Stimulated activated CD4-positive, alpha-beta T cell treated with anti-CD3 and anti-CD28 coated beads, TNF-alpha, amount 100 ng/mL, for 48 hours (primary cell): Measurements from ENCODE around the gene MISP.
A peak's percentile ranks its signal among the peaks of the same experiment; 100 is the strongest.

Source experiments
- DNase-seq, 3 donors: peaks; one replicate each; pipeline ENCODE4 v3.0.0-alpha.2; 2020; ENCODE audit warnings: low read depth in 3 of 3

Gene MISP

DNA sequence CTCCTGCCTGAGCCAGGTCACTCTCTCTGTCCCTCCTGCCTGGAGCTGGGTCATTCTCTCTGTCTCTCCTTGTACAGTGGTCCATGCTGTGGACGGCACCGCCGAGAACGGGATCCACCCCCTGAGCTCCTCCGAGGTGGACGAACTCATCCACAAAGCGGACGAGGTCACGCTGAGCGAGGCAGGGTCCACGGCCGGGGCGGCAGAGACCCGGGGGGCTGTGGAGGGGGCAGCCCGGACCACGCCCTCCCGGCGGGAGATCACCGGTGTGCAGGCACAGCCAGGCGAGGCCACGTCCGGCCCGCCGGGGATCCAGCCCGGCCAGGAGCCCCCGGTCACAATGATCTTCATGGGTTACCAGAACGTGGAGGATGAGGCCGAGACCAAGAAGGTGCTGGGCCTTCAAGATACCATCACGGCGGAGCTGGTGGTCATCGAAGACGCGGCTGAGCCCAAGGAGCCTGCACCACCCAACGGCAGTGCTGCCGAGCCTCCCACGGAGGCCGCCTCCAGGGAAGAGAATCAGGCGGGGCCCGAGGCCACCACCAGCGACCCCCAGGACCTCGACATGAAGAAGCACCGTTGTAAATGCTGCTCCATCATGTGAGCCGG, 4.6 kb upstream of the MISP start:
- DNase-seq, result no peak

DNA sequence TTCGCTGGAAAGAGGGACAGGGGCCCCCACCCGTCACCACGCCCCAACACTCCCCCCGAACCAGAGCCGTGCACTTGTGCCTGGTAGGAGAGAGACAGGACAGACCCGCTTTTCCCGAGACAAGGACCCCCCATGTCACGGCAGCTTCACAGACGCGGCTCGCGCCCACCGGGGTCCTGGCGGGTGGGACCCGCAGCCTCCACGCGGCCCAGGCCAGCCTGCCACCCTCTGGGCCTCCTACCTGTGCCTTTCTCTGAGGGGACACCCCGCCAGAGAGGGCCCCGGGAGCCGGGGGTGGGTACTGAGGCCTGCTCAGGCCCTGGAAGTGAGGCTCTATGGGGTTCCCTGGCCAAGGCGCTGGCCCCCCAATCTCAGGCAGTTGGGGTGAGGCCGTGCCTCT, 4.0 kb upstream of the MISP start:
- no peak for DNase-seq

DNA sequence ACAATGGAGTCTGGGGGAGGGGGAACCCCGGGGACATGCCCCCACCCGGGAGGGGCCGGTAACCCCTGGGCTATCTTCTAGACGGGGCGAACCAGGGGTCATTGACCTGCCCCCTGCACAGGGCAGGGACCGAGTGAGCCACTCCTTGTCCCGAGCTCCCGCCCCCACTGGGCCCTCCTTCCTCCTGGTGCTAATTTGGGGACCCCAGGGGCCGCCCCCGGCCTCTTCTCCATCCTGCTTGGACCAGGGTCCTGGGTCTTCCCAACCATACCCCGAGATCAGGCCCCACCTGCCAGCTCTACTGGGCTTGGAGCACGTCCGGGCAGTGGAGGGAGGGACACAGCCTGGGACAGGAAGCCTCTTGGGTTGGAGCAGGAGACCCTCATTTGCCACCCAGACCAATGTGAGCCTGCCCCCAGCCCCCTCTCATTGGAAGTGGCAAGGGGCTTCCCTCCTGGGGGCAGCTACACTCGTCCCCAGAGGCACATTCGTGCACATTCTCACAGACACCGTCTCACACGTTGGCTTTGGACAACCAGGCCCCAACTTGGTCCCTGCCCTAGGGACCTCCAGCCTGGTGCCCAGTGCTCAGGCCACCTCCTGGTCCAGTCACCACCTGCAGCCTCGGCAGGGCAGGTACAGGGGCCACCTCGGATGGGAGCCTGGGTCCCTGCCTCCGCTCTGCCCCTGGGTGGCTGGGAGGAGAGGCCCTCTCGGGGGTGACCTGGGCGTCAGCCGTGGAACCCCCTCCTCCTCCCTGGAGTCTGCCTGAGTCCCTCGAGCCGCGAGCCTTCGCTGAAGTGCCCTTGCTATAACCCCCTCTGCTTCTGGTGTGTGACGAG, 3.3 kb upstream of the MISP start:
- no peak for DNase-seq

DNA sequence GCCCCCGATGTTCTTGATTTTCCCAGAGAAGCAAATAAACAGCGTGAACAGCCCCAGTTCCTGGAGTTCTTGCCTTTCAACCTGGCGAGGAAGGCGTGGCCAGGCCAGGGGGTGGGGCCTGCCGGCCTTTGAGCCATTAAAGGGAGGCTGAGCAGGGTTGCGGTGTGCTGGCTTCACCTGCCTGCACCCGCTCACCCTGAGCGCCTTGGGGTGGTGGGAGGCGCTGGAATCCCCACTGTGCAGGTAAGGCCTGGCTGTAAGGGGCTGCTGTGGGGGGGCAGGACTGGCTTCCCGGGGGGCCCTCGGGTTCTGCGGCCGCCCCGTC, 2.7 kb upstream of the MISP start:
- DNase-seq, result no peak

DNA sequence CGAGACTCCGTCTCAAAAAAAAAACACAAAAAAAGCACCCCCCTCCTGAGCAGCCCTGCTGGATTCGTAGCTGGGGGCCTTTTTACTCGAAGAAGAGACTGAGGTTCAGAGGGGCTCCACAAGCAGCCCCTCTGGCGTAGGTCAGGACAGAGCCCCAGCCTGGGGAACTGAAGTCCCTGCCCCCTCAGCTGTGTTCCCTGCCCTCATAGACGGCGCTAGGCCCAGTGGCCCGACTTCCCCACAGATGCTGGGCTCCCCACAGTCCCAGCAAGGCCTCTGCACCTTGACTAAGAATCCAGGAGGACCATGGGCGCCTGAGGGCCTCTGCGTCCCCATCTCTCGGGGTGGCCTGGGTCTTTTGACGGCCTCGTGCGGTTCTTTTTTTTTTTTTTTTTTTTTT, 1.1 kb upstream of the MISP start:
- DNase-seq, result no peak

DNA sequence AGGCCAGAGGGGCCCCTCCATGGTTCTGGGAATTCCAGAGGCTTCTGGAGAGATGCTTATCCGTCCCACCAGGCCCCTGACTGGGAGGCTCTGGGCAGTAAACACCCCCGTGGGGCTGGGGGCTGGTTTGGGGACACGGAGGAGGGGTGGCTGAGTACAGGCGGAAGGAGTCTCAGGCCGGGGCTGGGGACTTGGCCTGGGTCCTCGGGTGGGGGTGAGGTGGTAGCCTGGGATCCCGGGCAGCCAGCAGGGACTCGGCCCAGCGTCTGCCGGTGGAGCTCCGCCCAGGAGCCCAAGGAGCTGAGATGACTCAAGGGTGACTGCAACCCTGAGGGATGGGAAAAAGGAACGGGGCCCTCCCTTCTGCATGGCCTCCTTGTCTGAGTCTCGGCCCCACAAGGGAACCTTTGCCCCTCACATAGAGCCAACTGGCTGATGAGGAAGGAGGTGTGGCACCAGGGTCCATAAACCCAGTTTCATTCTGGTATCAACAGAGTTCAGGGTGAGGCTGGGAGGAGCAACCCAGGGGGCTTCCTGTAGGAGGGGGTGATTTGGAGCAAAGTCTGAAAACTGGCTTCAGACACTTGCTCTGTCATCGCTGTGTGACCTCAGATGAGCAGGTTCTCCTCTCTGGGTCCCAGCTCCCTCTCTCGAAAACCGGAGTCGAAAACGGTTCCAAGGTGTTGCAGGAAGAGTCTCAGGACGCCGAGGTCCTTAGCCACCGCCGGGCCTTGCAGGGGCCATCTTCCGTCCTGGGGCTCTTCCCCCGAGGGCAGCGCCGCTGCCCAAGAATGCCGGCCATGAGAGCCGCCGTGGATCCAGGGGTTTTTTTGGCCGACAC, 809 bp downstream of the MISP start:
- DNase-seq, result no peak

DNA sequence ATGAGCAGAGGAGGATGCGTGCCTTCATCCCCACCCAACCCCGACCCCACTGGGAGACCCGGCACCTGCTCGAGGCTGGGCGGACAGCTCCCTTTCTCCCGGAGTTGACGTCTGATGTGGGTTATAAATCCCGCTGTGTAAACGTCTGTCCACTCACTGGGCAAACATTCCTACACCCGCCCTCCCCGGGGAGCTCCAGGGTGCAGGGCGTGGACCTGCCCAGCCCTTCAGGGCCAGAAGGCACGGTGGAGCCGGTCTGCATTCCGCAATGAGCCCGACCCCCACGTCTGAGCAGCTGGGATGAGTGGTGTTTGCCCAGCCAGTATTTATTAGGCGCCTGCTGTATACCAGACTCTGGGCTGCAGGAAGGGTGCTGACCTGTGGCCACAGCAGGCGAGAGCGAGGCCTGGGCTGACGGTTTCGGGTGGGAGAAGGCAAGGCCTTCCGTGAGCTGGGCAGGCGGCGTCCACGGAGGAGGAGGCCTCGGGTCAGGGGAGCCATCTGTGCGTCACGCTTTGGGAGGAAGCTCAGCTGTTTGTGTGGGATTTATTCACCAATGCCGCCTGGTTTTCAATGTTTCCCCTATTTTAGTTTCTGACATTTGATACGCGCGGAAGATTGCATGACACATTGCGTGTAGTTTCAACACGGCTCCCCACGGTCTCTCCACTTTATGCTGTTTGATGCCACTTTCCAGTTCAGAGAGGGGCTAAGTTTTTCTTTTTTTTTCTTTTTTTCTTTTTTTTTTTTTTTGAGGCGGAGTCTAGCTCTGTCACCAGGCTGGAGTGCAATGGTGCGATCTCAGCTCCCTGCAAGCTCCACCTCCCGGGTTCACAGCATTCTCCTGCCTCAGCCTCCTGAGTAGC, 2.0 kb downstream of the MISP start:
- no peak for DNase-seq

DNA sequence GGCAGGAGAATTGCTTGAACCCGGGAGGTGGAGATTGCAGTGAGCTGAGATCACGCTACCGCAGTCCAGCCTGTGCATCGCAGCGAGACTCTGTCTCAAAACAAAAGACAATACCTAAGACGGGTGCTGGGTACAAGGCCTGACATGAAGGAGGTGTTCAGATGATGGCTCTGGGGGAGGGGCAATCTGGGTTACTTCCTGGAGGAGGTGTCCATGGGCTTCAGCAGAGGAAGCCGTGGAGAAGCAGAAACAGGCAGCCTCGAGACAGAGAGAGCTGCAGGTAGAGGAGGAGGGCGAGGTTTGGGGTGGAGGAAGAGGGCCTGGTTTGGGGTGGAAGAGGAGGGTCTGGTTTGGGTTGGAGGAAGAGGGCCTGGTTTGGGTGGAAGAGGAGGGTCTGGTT, 3.6 kb downstream of the MISP start:
- DNase-seq, result no peak

DNA sequence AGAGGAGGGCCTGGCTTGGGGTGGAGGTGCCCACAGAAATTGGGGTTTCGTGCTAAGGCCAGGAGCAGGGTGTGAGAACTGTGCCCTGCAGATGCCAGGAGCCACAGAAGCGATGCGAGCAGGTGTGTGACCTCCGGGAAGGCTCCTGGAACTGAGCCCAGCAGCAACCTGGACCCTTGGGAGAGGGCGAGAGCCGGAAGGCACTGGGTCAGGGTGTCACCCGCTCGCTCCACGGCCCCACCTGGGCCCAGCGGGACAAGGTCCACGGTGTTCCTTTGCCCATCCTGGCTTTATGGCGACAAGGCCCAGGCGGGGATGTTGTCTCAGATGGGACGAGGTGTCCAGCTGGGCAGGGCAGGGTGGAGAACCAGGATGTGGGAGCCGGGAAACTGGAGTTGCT, 4.2 kb downstream of the MISP start:
- DNase-seq, result no peak

DNA sequence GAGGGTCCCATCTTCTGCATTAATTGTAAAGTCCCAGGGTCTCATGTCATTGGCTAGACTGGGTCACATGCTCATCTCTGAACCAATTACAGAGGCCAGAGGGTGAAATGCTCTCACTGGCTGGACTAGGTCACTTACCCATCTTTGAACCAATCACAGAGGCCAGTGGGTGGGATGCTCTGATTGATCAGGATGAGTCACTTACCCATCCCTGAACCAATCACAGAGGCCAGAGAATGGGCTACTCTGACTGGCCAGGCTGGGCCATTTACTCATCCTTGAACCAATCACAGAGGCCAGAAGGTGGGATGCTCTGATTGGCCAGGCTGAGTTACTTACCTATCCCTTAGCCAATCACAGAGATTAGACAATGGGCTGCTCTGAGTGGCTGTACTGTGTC, 5.3 kb downstream of the MISP start:
- DNase-seq, result peak in 1 of 3 donors; percentile 42

DNA sequence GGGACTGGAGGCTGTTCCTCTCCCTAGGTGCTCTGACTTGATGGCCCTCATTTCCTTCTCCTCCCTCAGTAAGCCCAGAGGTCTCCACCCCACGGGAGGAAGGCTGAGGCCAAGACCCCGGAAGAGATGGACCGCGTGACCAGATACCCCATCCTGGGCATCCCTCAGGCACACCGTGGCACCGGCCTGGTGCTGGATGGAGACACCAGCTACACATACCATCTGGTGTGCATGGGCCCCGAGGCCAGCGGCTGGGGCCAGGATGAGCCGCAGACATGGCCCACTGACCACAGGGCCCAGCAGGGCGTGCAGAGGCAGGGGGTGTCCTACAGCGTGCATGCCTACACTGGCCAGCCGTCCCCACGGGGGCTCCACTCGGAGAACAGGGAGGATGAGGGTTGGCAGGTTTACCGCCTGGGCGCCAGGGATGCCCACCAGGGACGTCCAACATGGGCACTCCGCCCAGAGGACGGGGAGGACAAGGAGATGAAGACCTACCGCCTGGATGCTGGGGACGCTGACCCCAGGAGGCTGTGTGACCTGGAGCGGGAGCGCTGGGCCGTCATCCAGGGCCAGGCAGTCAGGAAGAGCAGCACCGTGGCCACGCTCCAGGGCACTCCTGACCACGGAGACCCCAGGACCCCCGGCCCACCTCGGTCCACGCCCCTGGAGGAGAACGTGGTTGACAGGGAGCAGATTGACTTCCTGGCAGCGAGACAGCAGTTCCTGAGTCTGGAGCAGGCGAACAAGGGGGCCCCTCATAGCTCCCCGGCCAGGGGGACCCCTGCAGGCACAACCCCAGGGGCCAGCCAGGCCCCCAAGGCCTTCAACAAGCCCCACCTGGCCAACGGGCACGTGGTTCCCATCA, 6.1 kb downstream of the MISP start:
- no peak for DNase-seq

DNA sequence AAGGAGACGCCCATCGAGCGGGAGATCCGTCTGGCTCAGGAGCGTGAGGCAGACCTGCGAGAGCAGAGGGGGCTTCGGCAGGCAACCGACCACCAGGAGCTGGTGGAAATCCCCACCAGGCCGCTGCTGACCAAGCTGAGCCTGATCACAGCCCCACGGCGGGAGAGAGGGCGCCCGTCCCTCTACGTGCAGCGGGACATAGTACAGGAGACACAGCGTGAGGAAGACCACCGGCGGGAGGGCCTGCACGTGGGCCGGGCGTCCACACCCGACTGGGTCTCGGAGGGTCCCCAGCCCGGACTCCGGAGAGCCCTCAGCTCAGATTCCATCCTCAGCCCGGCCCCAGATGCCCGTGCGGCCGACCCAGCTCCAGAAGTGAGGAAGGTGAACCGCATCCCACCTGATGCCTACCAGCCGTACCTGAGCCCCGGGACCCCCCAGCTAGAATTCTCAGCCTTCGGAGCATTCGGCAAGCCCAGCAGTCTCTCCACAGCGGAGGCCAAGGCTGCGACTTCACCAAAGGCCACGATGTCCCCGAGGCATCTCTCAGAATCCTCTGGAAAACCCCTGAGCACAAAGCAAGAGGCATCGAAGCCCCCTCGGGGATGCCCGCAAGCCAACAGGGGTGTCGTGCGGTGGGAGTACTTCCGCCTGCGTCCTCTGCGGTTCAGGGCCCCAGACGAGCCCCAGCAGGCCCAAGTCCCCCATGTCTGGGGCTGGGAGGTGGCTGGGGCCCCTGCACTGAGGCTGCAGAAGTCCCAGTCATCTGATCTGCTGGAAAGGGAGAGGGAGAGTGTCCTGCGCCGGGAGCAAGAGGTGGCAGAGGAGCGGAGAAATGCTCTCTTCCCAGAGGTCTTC, 7.1 kb downstream of the MISP start:
- DNase-seq, result no peak

DNA sequence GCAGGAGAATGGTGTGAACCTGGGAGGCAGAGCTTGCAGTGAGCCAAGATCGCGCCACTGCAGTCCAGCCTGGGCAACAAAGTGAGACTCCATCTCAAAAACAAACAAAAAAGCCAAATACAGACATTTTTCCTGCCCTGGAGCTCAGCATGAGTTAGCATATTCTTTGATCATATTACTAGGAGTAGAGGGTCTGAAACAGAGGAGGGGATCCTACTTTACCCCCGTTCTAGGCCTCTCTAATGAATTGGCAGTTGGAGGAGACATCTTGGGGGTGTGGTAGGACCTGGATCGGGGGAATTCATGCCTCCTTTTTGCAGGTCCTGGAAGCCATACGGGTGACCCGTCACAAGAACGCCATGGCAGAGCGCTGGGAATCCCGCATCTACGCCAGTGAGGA, 12.3 kb downstream of the MISP start:
- DNase-seq, result no peak

DNA sequence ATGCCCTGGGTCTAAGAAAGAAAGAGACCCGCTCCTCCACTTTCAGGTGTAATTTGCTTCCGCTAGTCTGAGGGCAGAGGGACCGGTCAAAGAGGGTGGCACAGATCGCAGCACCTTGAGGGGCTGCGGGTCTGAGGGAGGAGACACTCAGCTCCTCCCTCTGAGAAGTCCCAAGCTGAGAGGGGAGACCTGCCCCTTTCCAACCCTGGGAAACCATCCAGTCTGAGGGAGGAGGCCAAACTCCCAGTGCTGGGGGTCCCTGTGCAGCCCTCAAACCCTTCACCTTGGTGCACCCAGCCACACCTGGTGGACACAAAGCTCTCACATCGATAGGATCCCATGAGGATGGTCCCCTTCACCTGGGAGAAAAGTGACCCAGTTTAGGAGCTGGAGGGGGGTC, 13.0 kb downstream of the MISP start:
- no peak for DNase-seq

DNA sequence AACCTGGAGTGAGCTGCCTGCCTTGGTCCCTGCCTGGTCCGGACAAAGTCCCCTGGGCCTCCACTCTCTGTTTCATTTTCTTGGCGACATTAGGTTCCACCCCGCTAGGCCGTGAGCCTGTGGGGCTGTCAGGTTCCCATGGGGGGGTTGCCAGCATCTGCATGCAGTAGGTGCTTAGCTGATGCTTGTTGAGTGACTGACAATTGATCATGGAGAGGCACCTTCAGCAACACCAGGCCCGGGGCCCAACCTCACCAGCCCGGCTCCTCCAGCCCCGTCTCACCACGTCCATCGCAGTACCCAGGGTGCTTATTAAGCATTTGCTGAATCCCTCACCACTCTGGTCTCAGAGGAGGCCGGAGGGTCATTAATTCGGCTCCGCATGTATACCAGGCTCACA, 13.4 kb downstream of the MISP start:
- DNase-seq, result no peak

DNA sequence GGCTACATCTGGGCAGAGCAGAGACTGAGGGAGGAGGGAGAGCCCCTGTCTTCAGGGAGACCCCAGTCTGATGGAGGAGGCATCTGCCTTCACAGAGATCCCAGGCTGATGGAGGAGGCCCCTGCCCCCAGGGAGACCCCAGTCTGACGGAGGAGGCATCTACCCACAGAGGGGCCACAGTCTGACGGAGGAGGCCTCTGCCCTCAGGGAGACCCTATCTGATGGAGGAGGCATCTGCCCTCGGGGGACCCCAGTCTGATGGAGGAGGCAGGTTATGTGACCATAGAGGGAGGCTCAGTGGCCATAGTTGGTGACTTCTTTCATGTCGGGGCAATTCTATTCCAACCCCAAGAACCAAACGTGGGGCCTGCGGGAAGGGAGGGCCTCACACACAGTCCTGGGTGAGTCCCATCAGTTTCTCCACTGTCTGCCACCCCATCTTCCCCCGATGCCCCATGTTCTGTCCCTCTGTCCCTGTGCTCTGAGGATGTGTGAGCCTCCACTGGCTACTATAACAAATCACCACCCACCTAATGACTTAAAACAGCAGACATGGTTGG, 14.3 kb downstream of the MISP start:
- no peak for DNase-seq

DNA sequence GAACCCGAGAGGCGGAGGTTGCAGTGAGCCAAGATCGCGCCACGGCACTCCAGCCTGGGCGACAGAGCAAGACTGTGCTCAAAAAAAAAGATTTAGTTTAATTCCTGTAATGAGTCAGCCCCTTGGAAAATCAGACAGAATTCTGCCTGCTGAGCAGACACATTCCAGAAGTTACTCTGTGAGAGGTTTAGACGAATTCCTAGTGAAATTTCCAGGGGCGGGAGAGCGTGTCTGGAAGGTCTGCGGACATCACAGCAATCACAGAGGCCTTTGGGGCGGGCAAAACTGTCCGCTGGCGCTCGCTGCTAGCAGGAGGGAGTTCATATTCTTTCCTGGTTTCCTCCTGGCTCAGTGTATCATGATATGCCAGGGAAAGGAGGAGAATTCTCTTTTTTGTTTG, 17.5 kb downstream of the MISP start:
- no peak for DNase-seq

DNA sequence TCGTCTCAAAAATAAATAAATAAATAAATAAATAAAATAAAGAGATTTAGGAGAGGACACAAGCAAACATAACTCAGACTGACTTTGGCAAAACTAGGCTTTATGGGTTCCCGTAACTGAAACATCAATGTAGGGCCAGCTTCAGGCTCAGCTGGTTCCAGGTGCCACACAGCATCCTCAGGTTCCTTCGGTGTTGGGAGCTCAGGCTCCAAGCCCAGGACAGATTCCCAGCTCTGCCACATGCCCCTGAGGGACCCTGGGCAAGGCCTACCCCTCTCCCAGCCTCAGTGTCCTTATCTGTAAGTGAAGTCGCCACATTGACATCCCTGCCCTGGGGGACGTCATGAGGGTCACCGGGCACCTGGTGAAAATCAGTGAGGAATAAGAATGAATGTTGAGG, 18.7 kb downstream of the MISP start:
- no peak for DNase-seq

DNA sequence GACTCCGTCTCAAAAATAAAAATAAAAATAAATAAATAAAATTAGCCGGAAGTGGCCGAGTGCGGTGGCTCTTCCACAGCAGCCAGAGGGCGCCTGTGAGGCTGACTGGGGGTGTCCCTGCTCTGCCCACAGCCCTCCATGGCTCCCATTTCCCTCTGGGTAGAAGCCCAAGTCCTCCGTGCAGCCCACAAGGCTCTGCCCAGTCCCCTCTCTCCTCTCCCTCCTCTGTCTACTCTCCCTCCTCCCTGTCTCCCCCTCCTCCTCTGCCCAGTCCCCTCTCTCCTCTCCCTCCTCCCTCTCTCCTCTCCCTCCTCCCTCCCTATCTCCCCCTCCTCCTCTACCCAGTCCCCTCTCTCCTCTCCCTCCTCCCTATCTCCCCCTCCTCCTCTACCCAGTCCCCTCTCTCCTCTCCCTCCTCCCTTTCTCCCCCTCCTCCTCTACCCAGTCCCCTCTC, 20.4 kb downstream of the MISP start:
- peak in 2 of 3 donors; percentile 12 to 23 for DNase-seq

DNA sequence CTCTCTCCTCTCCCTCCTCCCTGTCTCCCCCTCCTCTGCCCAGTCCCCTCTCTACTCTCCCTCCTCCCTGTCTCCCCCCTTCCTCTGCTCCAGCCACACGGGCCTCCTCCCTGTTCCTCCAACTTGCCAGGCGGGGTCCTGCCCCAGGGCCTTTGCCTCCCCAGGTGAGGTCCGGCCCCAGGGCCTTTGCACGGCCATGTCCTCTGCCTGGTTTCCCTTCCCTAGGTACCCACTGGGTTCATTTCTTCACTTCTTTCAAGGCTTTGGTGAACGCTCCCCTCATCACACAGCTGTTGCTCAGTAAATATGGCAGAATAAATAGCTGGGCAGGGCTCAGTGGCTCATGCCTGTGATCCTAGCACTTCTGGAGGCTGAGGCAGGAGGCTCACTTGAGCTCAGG, 21.2 kb downstream of the MISP start:
- no peak for DNase-seq
